ENCODE data around the gene LAMB4.

The LAMB4 gene

DNA sequence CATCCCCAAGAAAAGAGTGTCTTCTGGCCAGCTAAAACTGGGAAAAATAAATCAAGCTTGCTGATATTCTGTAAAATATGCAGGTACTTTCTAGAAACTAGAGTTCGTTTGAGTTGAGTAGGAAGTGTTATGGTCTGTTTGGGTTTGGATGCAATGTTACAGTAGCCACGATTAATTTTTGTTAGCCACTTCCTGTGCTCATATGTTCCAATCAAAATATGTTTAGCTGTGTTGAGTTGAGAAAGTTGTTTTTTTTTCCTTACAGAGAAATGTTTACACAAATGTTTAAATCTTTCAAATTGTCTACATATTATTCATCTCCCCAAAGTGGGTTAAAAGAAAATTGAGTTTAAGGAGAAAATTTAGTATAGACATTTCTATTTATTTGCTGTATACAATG lies 115.9 kb downstream of the LAMB4 start:
- H3K36me3 ChIP-seq = no peaks in the 10 kb centered on the region
- no peak for DNase-seq
- H3K4me3 ChIP-seq (ENCODE audit: low read depth, low read length) = no peak overlapping the region
- H3K27me3 ChIP-seq = no peaks in the 10 kb centered on the region
- H3K9me3 ChIP-seq = no peaks in the 10 kb centered on the region
- TF ChIP-seq, protein P1, sequence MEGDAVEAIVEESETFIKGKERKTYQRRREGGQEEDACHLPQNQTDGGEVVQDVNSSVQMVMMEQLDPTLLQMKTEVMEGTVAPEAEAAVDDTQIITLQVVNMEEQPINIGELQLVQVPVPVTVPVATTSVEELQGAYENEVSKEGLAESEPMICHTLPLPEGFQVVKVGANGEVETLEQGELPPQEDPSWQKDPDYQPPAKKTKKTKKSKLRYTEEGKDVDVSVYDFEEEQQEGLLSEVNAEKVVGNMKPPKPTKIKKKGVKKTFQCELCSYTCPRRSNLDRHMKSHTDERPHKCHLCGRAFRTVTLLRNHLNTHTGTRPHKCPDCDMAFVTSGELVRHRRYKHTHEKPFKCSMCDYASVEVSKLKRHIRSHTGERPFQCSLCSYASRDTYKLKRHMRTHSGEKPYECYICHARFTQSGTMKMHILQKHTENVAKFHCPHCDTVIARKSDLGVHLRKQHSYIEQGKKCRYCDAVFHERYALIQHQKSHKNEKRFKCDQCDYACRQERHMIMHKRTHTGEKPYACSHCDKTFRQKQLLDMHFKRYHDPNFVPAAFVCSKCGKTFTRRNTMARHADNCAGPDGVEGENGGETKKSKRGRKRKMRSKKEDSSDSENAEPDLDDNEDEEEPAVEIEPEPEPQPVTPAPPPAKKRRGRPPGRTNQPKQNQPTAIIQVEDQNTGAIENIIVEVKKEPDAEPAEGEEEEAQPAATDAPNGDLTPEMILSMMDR (IDR thresholded peaks at IDR 0.05; ENCODE audit: low read depth, low read length) = no peak
- H3K4me1 ChIP-seq = peaks cover 18% of the 10 kb centered on the region

- TF ChIP-seq, protein P1 (IDR thresholded peaks at IDR 0.05; ENCODE audit: low read depth, low read length) = no peak
- Histone ChIP-seq H3K9me3 (no peaks in the 10 kb centered on the region), H3K36me3 (no peaks in the 10 kb centered on the region), H3K27me3 (no peaks in the 10 kb centered on the region), H3K4me3 (ENCODE audit: low read depth, low read length) (no peak overlapping the region), H3K4me1 (peaks cover 18% of the 10 kb centered on the region)
- DNase-seq = no peak
Measured at GRCh38 chr7:108012499-108013430, 117.4 kb downstream of the LAMB4 start.

DNA sequence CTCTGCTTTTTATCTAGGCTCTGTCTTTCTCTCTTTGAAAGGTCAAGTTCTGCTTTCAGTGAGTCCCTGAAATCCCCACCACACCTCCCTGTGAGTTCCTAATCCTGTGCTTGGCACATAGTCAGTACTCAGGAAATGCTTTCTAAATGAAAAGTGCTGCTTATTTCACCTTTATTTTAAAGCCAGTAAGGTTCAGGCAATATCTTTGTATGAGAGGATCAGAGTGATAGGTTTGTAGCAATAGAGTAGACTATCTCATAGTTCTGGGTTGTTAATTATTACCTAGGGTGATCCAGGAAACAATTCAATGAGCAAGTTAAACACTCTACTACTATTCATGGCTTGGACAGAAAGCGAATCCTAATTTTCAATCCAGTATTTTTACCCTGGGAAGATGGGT lies 119.8 kb downstream of the LAMB4 start:
- Histone ChIP-seq H3K36me3 (no peaks in the 10 kb centered on the region), H3K9me3 (no peaks in the 10 kb centered on the region), H3K27me3 (no peaks in the 10 kb centered on the region), H3K4me1 (peaks cover 15% of the 10 kb centered on the region), H3K4me3 (ENCODE audit: low read depth, low read length) (no peak overlapping the region)
- TF ChIP-seq, protein P1 (IDR thresholded peaks at IDR 0.05; ENCODE audit: low read depth, low read length) = no peak
- no peak for DNase-seq

- no peaks in the 10 kb centered on the region for H3K36me3 ChIP-seq
- peaks cover 15% of the 10 kb centered on the region for H3K4me1 ChIP-seq
- H3K4me3 ChIP-seq (ENCODE audit: low read depth, low read length) = no peak overlapping the region
- TF ChIP-seq, protein P1 (IDR thresholded peaks at IDR 0.05; ENCODE audit: low read depth, low read length) = no peak
- H3K9me3 ChIP-seq = no peaks in the 10 kb centered on the region
- no peaks in the 10 kb centered on the region for H3K27me3 ChIP-seq
- no peak for DNase-seq
Measured at GRCh38 chr7:108009873-108010272, 120.3 kb downstream of the LAMB4 start.

DNA sequence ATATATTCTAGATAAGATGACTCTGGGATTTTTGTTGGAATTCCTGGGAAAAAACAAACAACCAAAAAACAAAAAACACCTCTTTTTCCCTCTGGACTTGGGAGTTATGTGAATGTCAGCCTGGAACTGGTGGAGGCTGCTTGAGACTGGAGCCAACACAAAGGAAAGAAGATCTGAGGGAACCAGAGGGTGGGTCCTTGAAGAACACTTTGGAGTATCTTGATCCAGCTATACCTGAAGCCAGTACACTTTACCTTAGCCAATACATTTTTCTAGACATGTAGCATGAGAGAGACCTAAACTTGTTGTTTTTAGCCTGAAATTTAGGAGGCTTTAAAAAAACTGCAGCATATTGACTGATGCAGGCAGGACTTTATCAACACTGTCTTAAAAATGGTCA lies 121.3 kb downstream of the LAMB4 start:
- H3K9me3 ChIP-seq = no peaks in the 10 kb centered on the region
- H3K36me3 ChIP-seq = no peaks in the 10 kb centered on the region
- TF ChIP-seq, protein P1 (IDR thresholded peaks at IDR 0.05; ENCODE audit: low read depth, low read length) = no peak
- DNase-seq = no peak
- H3K4me3 ChIP-seq (ENCODE audit: low read depth, low read length) = no peak overlapping the region
- H3K27me3 ChIP-seq = no peaks in the 10 kb centered on the region
- peaks cover 15% of the 10 kb centered on the region for H3K4me1 ChIP-seq

- DNase-seq = no peak
- Histone ChIP-seq H3K4me1 (peaks cover 15% of the 10 kb centered on the region), H3K4me3 (ENCODE audit: low read depth, low read length) (no peak overlapping the region), H3K27me3 (no peaks in the 10 kb centered on the region), H3K36me3 (no peaks in the 10 kb centered on the region), H3K9me3 (no peaks in the 10 kb centered on the region)
- TF ChIP-seq, protein P1 (IDR thresholded peaks at IDR 0.05; ENCODE audit: low read depth, low read length) = no peak
Measured at GRCh38 chr7:108008240-108008639, 121.9 kb downstream of the LAMB4 start.
